SK-N-MC (cell line): ENCODE results near the gene SGTA.

Experiments used
- EZH2 ChIP-seq: fragments of 200-600 bp; sonication (generic); IDR thresholded peaks from one replicate; pipeline ENCODE4 v1.6.1; 2017; ENCODE audit warnings: antibody characterized with exemption
- POLR2AphosphoS5 ChIP-seq: IDR thresholded peaks from 2 replicates; pipeline ENCODE4 v1.6.1; 2012; ENCODE audit warnings: mild to moderate bottlenecking, low read depth, low read length, borderline replicate concordance

GRCh38 chr19:2714531-2715269 lies 68.4 kb downstream of the SGTA start:
- no peak for TF ChIP-seq EZH2
- TF ChIP-seq POLR2AphosphoS5 = no peak
